HEK293 (cell line): ENCODE measurements around the gene LRRC8E.
A peak's percentile ranks its signal among the peaks of the same experiment; 100 is the strongest.

Experiments used
- CTCF ChIA-PET: fragments of 350-600 bp; formaldehyde crosslinking; extraction: SDS; loops from one replicate; lab custom pipeline; 2021; ENCODE audit warnings: antibody characterized with exemption; lab: Yijun Ruan, JAX
- POLR2A ChIA-PET: fragments of 300-600 bp; formaldehyde crosslinking; extraction: SDS; loops from one replicate; lab custom pipeline; 2020; ENCODE audit warnings: antibody characterized with exemption, inconsistent platforms; lab: Yijun Ruan, JAX
- H3K27ac ChIP-seq: fragments of 200-500 bp; sonication (Bioruptor generic); 2 replicates; pipeline ENCODE4 v1.5.1; 2014; ENCODE audit warnings: low read depth, low read length, control low read depth, inconsistent platforms; ENCODE audit errors: extremely low read depth
- H3K36me3 ChIP-seq, 2 experiments: fragments of 200-500 bp in 1 of 2; sonication (Bioruptor generic) in 1 of 2; 1 replicate in 1 of 2; 2 replicates in 1 of 2; pipeline ENCODE4 v1.5.1; 2014 to 2017; ENCODE audit warnings: inconsistent platforms in 2 of 2, low read length in 2 of 2; ENCODE audit not compliant: control insufficient read depth in 2 of 2, insufficient read depth in 1 of 2
- H3K4me1 ChIP-seq: fragments of 200-500 bp; sonication (Bioruptor generic); 2 replicates; pipeline ENCODE4 v1.5.1; 2014; ENCODE audit warnings: mild to moderate bottlenecking, low read length, inconsistent platforms; ENCODE audit not compliant: control insufficient read depth, insufficient read depth
- H3K4me3 ChIP-seq: 2 replicates; pipeline ENCODE4 v1.5.1; 2011; ENCODE audit warnings: low read depth, mild to moderate bottlenecking, control low read depth, low read length, moderate library complexity
- H3K9me3 ChIP-seq: fragments of 200-500 bp; sonication (Bioruptor generic); 2 replicates; pipeline ENCODE4 v1.5.1; 2014; ENCODE audit warnings: low read depth, low read length, inconsistent platforms; ENCODE audit not compliant: control insufficient read depth, insufficient read depth
- EGR2 ChIP-seq: fragments of 450-650 bp; formaldehyde crosslinking; IDR thresholded peaks from 2 replicates; pipeline ENCODE4 v1.5.1; 2016; ENCODE audit warnings: low read depth, missing biosample characterization, missing genetic modification characterization
- PRDM10 ChIP-seq: fragments of 450-650 bp; formaldehyde crosslinking; IDR thresholded peaks from 2 replicates; pipeline ENCODE4 v1.5.1; 2016; ENCODE audit warnings: missing biosample characterization, missing genetic modification characterization
- SCRT1 ChIP-seq: fragments of 450-650 bp; formaldehyde crosslinking; IDR thresholded peaks from 2 replicates; pipeline ENCODE4 v1.5.1; 2016; ENCODE audit warnings: missing biosample characterization, missing genetic modification characterization, borderline replicate concordance
- SCRT2 ChIP-seq: fragments of 450-650 bp; formaldehyde crosslinking; IDR thresholded peaks from 2 replicates; pipeline ENCODE4 v1.5.1; 2016; ENCODE audit warnings: missing biosample characterization, missing genetic modification characterization
- ZEB2 ChIP-seq: fragments of 450-650 bp; formaldehyde crosslinking; IDR thresholded peaks from 2 replicates; pipeline ENCODE4 v1.5.1; 2016; ENCODE audit warnings: missing biosample characterization, missing genetic modification characterization
- ZNF175 ChIP-seq: fragments of 450-650 bp; formaldehyde crosslinking; IDR thresholded peaks from 2 replicates; pipeline ENCODE4 v1.5.1; 2016; ENCODE audit warnings: missing biosample characterization, missing genetic modification characterization
- ZNF530 ChIP-seq: fragments of 450-650 bp; formaldehyde crosslinking; IDR thresholded peaks from 2 replicates; pipeline ENCODE4 v1.5.1; 2016; ENCODE audit warnings: low read depth, missing biosample characterization, missing genetic modification characterization
- ZNF580 ChIP-seq: fragments of 450-650 bp; formaldehyde crosslinking; IDR thresholded peaks from 2 replicates; pipeline ENCODE4 v1.5.1; 2016; ENCODE audit warnings: missing biosample characterization, missing genetic modification characterization
- ZNF610 ChIP-seq: fragments of 450-650 bp; formaldehyde crosslinking; IDR thresholded peaks from 2 replicates; pipeline ENCODE4 v1.5.1; 2016; ENCODE audit warnings: missing biosample characterization, missing genetic modification characterization, borderline replicate concordance
- ZNF677 ChIP-seq: fragments of 450-650 bp; IDR thresholded peaks from 2 replicates; pipeline ENCODE4 v1.5.0; 2018; ENCODE audit warnings: missing biosample characterization, mild to moderate bottlenecking, missing genetic modification characterization, moderate library complexity
- ZNF76 ChIP-seq: fragments of 450-650 bp; formaldehyde crosslinking; IDR thresholded peaks from 2 replicates; pipeline ENCODE4; 2016; ENCODE audit warnings: low read depth, missing biosample characterization, missing genetic modification characterization, borderline replicate concordance

The LRRC8E gene

GRCh38 chr19:7940841-7941240 is 52.5 kb downstream of the LRRC8E start:
- CTCF ChIA-PET, result interaction anchor here (1.1 kb wide), 1 partner anchor 12 kb away, joined by 3 read pairs; no protein-coding TSS in a partner anchor

GRCh38 chr19:7941895-7942596 is 53.7 kb downstream of the LRRC8E start:
- H3K36me3 ChIP-seq, result peaks cover 10 to 41% of the 10 kb centered on the region in 2 experiments
- TF ChIP-seq ZNF175 (tag by site-specific recombination) (no peak), ZNF677 (tag by site-specific recombination) (no peak), SCRT2 (tag by site-specific recombination) (peak; percentile 81), SCRT1 (peak; percentile 92), ZNF610 (tag by site-specific recombination) (no peak), ZEB2 (tag by site-specific recombination) (0 out of 2 replicates have a peak, but pooled peaks have one; percentile 23), PRDM10 (tag by site-specific recombination) (0 out of 2 replicates have a peak, but pooled peaks have one; percentile 17)
- H3K4me3 ChIP-seq, result peak overlapping the region; percentile 99; the same call in 1 of the 2 replicates
- no peaks in the 10 kb centered on the region for H3K4me1 ChIP-seq
- CTCF ChIA-PET, result interaction anchor here (0.6 to 1.2 kb wide), 2 partner anchors 12 to 61 kb away, joined by 3 read pairs; no protein-coding TSS in a partner anchor
- H3K9me3 ChIP-seq, result no peaks in the 10 kb centered on the region
- no peak overlapping the region for H3K27ac ChIP-seq
- POLR2A ChIA-PET, result interaction anchor here (0.5 to 4.2 kb wide), 6 partner anchors 11 to 243 kb away, joined by 3 to 60 read pairs (median 12); partner anchors contain the start of genes ELAVL1 and SNAPC2

More at GRCh38 chr19:7940841-7941240, 52.5 kb downstream of the LRRC8E start:
- no peaks in the 10 kb centered on the region for H3K4me1 ChIP-seq
- no peak overlapping the region for H3K27ac ChIP-seq
- TF ChIP-seq ZNF580 (no peak), PRDM10 (tag by site-specific recombination) (peak; percentile 57), ZNF530 (tag by site-specific recombination) (no peak), ZNF76 (tag by site-specific recombination) (no peak), EGR2 (tag by site-specific recombination) (no peak)
- TF ChIP-seq, all 188 proteins: peak for 1
- Histone ChIP-seq H3K9me3 (no peaks in the 10 kb centered on the region), H3K36me3 (peaks cover 22 to 52% of the 10 kb centered on the region in 2 experiments), H3K4me3 (no peak overlapping the region)
- POLR2A ChIA-PET, result interaction anchor here (4.2 kb wide), 1 partner anchor 10 kb away, joined by 60 read pairs; no protein-coding TSS in a partner anchor
